ENCODE measurements around the gene FOXRED2.

DNA sequence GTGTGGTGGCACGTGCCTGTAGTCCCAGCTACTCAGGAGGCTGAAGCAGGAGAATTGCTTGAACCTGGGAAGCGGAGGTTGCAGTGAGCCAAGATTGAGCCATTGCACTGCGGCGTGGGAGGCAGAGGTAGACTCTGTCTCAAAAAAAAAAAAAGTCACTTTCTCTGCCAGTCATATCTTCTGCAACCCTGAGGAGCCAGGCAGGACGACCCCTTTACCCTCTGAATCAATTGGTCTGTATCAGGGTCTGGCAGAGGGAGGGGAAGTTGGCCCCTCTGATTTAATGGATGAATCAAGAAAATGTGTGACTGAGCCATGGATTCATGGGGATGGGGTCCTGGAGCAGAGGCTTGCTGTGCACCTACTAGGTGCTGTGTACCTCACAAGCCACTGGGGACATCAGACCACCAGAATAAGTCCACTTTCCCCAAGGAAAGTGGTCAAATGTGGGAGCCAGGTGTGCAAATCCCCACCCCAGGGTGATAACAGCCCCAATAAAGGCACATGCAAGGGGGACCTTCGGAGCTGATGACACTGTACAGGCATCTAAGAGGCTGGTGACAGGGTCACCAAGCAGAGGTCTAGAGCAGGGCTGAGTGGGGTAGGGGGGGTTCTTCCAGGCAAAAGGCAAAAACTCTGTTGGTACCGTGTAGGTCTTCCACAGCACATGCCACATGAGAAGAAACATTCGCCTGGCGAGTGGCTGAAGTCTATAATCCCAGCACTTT lies 54.4 kb downstream of the FOXRED2 start:
- TF ChIP-seq CTCF (IDR thresholded peaks at IDR 0.05; ENCODE audit: control extremely low read depth in 1 of 3, insufficient read depth in 1 of 3, low read depth in 1 of 3, low read length in 3 of 3) = peak in 1 of 3 experiments; percentile 5; a peak in 2 of 4 replicates
- TF ChIP-seq E2F6 (IDR thresholded peaks at IDR 0.05) = no peak
